ENCODE results near the gene FAM110A.
A peak's percentile ranks its signal among the peaks of the same experiment; 100 is the strongest.

Gene FAM110A

GRCh38 chr20:858011-858410 lies 24.5 kb downstream of the FAM110A start:
- H3K27ac ChIP-seq (replicated peaks; ENCODE audit: low read length): no peak overlapping the region
- H3K4ac ChIP-seq (ENCODE audit: low read length): no peak overlapping the region
- H3K18ac ChIP-seq (ENCODE audit: low read length): peak overlapping the region; percentile 9
- H3K23ac ChIP-seq (ENCODE audit: low read depth, low read length, poor library complexity): no peak overlapping the region
- no peaks in the 10 kb centered on the region for H3K36me3 ChIP-seq (replicated peaks in 1 of 2; ENCODE audit: control insufficient read depth in 2 of 2, insufficient read depth in 2 of 2, low read length in 2 of 2)
- H2AK5ac ChIP-seq (ENCODE audit: low read depth, low read length): no peak overlapping the region
- H3K27me3 ChIP-seq (ENCODE audit: control insufficient read depth in 3 of 3, insufficient read depth in 3 of 3, low read depth in 1 of 3, low read length in 3 of 3): peaks cover 0 to 4% (median 0%) of the 10 kb centered on the region in 3 experiments
- no peak overlapping the region for H4K91ac ChIP-seq (ENCODE audit: low read depth, low read length, poor library complexity)
- H2BK5ac ChIP-seq (ENCODE audit: low read length): no peak overlapping the region
- no peaks in the 10 kb centered on the region for H3K4me1 ChIP-seq (ENCODE audit: control insufficient read depth in 2 of 2, insufficient read depth in 1 of 2, low read depth in 1 of 2, low read length in 2 of 2)
- no peak overlapping the region for H3K4me3 ChIP-seq (ENCODE audit: low read length in 2 of 2)
- DNase-seq (ENCODE audit: low spot score): no peak
- H4K8ac ChIP-seq (ENCODE audit: low read depth, low read length): no peak overlapping the region
- no peak overlapping the region for H3K4me2 ChIP-seq (ENCODE audit: insufficient read depth, low read length, poor library complexity, severe bottlenecking)
- H2BK120ac ChIP-seq (ENCODE audit: low read depth, low read length): no peak overlapping the region
- no peak overlapping the region for H2BK12ac ChIP-seq (ENCODE audit: low read length)
- no peak overlapping the region for H2BK15ac ChIP-seq (ENCODE audit: low read length)
- no peak overlapping the region for H2AFZ ChIP-seq (ENCODE audit: low read length)
- WGBS, 2 donors (ENCODE audit: extremely low coverage in 2 of 2, insufficient read length in 2 of 2, insufficient replicate concordance in 1 of 2): no CpG with 5 or more reads among the region's 6 CpGs
- H3K79me1 ChIP-seq (ENCODE audit: low read depth, low read length): no peaks in the 10 kb centered on the region
- H3K9me3 ChIP-seq (replicated peaks in 1 of 2; ENCODE audit: control insufficient read depth in 2 of 2, insufficient read depth in 1 of 2, low read depth in 1 of 2, low read length in 2 of 2): no peaks in the 10 kb centered on the region
- H3K9ac ChIP-seq (ENCODE audit: low read depth, low read length, poor library complexity): no peak overlapping the region
- H3K14ac ChIP-seq (ENCODE audit: low read length): no peak overlapping the region

GRCh38 chr20:859751-860231 lies 26.3 kb downstream of the FAM110A start:
- Histone ChIP-seq H3K4me2 (ENCODE audit: insufficient read depth, low read length, poor library complexity, severe bottlenecking) (no peak overlapping the region), H3K4me3 (ENCODE audit: low read length in 2 of 2) (no peak overlapping the region), H3K27me3 (ENCODE audit: control insufficient read depth in 3 of 3, insufficient read depth in 3 of 3, low read depth in 1 of 3, low read length in 3 of 3) (peaks cover 0 to 4% (median 0%) of the 10 kb centered on the region in 3 experiments), H3K4me1 (ENCODE audit: control insufficient read depth in 2 of 2, insufficient read depth in 1 of 2, low read depth in 1 of 2, low read length in 2 of 2) (peaks cover 0 to 6% of the 10 kb centered on the region in 2 donors), H3K27ac (replicated peaks; ENCODE audit: low read length) (no peak overlapping the region), H3K14ac (ENCODE audit: low read length) (no peak overlapping the region), H2BK12ac (ENCODE audit: low read length) (no peak overlapping the region), H3K18ac (ENCODE audit: low read length) (no peak overlapping the region), H2AFZ (ENCODE audit: low read length) (no peak overlapping the region), H4K91ac (ENCODE audit: low read depth, low read length, poor library complexity) (no peak overlapping the region), H3K23ac (ENCODE audit: low read depth, low read length, poor library complexity) (no peak overlapping the region), H3K79me1 (ENCODE audit: low read depth, low read length) (no peaks in the 10 kb centered on the region), H3K9me3 (replicated peaks in 1 of 2; ENCODE audit: control insufficient read depth in 2 of 2, insufficient read depth in 1 of 2, low read depth in 1 of 2, low read length in 2 of 2) (no peaks in the 10 kb centered on the region), H4K8ac (ENCODE audit: low read depth, low read length) (no peak overlapping the region), H2BK5ac (ENCODE audit: low read length) (no peak overlapping the region), H3K9ac (ENCODE audit: low read depth, low read length, poor library complexity) (no peak overlapping the region), H2AK5ac (ENCODE audit: low read depth, low read length) (no peak overlapping the region), H2BK120ac (ENCODE audit: low read depth, low read length) (no peak overlapping the region), H2BK15ac (ENCODE audit: low read length) (no peak overlapping the region), H3K4ac (ENCODE audit: low read length) (no peak overlapping the region), H3K36me3 (replicated peaks in 1 of 2; ENCODE audit: control insufficient read depth in 2 of 2, insufficient read depth in 2 of 2, low read length in 2 of 2) (no peaks in the 10 kb centered on the region)
- no peak for DNase-seq (ENCODE audit: low spot score)
- no CpG with 5 or more reads among the region's 3 CpGs for WGBS, 2 donors (ENCODE audit: extremely low coverage in 2 of 2, insufficient read length in 2 of 2, insufficient replicate concordance in 1 of 2)

DNA sequence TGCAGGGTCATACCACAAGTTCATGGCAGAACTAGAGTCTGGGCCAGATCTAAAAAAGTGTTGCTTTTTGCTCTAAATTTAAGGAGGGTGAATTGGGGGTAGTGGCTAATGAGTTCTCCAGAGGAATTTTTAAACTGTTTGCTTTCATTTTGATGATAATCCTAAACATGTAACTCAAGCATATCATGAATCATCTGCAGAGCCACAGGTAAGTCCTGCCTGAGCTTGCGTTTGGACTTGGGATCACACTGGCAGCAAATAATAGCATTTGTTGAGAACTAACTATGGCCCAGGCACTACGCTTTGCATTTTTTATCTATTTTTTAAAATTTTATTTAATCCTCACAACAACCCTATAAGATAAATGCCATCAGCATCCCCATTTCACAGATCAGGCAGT lies 27.4 kb downstream of the FAM110A start:
- H2AK5ac ChIP-seq (ENCODE audit: low read depth, low read length): no peak overlapping the region
- H3K27me3 ChIP-seq (ENCODE audit: control insufficient read depth in 3 of 3, insufficient read depth in 3 of 3, low read depth in 1 of 3, low read length in 3 of 3): peaks cover 0 to 4% (median 0%) of the 10 kb centered on the region in 3 experiments

DNA sequence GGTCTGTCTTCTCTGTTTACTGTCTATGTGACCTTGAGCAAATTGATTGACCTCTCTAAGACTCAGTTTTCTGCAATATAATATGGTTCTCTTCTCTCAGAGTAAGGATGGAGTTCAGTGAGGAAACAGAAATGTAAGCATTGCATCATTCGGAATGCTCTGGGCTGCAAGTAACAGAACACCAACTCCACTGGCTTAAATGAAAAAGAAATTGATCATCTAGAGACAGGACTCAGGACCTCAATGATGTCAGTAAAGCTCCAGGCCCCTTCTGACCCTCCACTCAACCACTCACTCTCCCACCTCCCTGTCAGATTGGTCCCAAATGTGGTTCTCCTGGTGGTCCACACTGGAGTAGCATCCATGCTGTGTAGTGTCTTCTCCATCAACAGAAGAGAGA lies 31.9 kb downstream of the FAM110A start:
- Histone ChIP-seq H3K23ac (ENCODE audit: low read depth, low read length, poor library complexity) (no peak overlapping the region), H3K14ac (ENCODE audit: low read length) (no peak overlapping the region), H2BK12ac (ENCODE audit: low read length) (no peak overlapping the region), H2BK15ac (ENCODE audit: low read length) (no peak overlapping the region), H2AK5ac (ENCODE audit: low read depth, low read length) (no peak overlapping the region), H3K9me3 (replicated peaks in 1 of 2; ENCODE audit: control insufficient read depth in 2 of 2, insufficient read depth in 1 of 2, low read depth in 1 of 2, low read length in 2 of 2) (no peaks in the 10 kb centered on the region), H3K36me3 (replicated peaks in 1 of 2; ENCODE audit: control insufficient read depth in 2 of 2, insufficient read depth in 2 of 2, low read length in 2 of 2) (no peaks in the 10 kb centered on the region), H3K27ac (replicated peaks; ENCODE audit: low read length) (no peak overlapping the region), H3K9ac (ENCODE audit: low read depth, low read length, poor library complexity) (no peak overlapping the region), H4K8ac (ENCODE audit: low read depth, low read length) (no peak overlapping the region), H3K4me1 (ENCODE audit: control insufficient read depth in 2 of 2, insufficient read depth in 1 of 2, low read depth in 1 of 2, low read length in 2 of 2) (peaks cover 0 to 6% of the 10 kb centered on the region in 2 donors), H2AFZ (ENCODE audit: low read length) (no peak overlapping the region), H3K4me3 (ENCODE audit: low read length in 2 of 2) (no peak overlapping the region), H3K27me3 (ENCODE audit: control insufficient read depth in 3 of 3, insufficient read depth in 3 of 3, low read depth in 1 of 3, low read length in 3 of 3) (peaks cover 0 to 4% (median 0%) of the 10 kb centered on the region in 3 experiments), H4K91ac (ENCODE audit: low read depth, low read length, poor library complexity) (no peak overlapping the region), H2BK120ac (ENCODE audit: low read depth, low read length) (no peak overlapping the region), H3K18ac (ENCODE audit: low read length) (no peak overlapping the region), H3K79me1 (ENCODE audit: low read depth, low read length) (no peaks in the 10 kb centered on the region), H2BK5ac (ENCODE audit: low read length) (no peak overlapping the region), H3K4me2 (ENCODE audit: insufficient read depth, low read length, poor library complexity, severe bottlenecking) (no peak overlapping the region), H3K4ac (ENCODE audit: low read length) (no peak overlapping the region)
- no CpG with 5 or more reads among the region's 1 CpG for WGBS, 2 donors (ENCODE audit: extremely low coverage in 2 of 2, insufficient read length in 2 of 2, insufficient replicate concordance in 1 of 2)
- DNase-seq (ENCODE audit: low spot score): no peak

More for the DNA sequence above, 27.4 kb downstream of the FAM110A start:
- no peak overlapping the region for H3K9ac ChIP-seq (ENCODE audit: low read depth, low read length, poor library complexity)
- no peak overlapping the region for H3K23ac ChIP-seq (ENCODE audit: low read depth, low read length, poor library complexity)
- H3K27ac ChIP-seq (replicated peaks; ENCODE audit: low read length): no peak overlapping the region
- H2BK12ac ChIP-seq (ENCODE audit: low read length): no peak overlapping the region
- H3K79me1 ChIP-seq (ENCODE audit: low read depth, low read length): no peaks in the 10 kb centered on the region
- H2BK120ac ChIP-seq (ENCODE audit: low read depth, low read length): no peak overlapping the region
- H2BK5ac ChIP-seq (ENCODE audit: low read length): no peak overlapping the region
- H4K8ac ChIP-seq (ENCODE audit: low read depth, low read length): no peak overlapping the region
- no peak overlapping the region for H4K91ac ChIP-seq (ENCODE audit: low read depth, low read length, poor library complexity)
- H3K14ac ChIP-seq (ENCODE audit: low read length): no peak overlapping the region
- H3K18ac ChIP-seq (ENCODE audit: low read length): no peak overlapping the region
- WGBS, 2 donors (ENCODE audit: extremely low coverage in 2 of 2, insufficient read length in 2 of 2, insufficient replicate concordance in 1 of 2): no CpG with 5 or more reads among the region's 2 CpGs
- H3K9me3 ChIP-seq (replicated peaks in 1 of 2; ENCODE audit: control insufficient read depth in 2 of 2, insufficient read depth in 1 of 2, low read depth in 1 of 2, low read length in 2 of 2): no peaks in the 10 kb centered on the region
- no peak overlapping the region for H3K4me2 ChIP-seq (ENCODE audit: insufficient read depth, low read length, poor library complexity, severe bottlenecking)
- H3K4me1 ChIP-seq (ENCODE audit: control insufficient read depth in 2 of 2, insufficient read depth in 1 of 2, low read depth in 1 of 2, low read length in 2 of 2): peaks cover 0 to 6% of the 10 kb centered on the region in 2 donors
- no peak for DNase-seq (ENCODE audit: low spot score)
- no peak overlapping the region for H3K4ac ChIP-seq (ENCODE audit: low read length)
- H3K36me3 ChIP-seq (replicated peaks in 1 of 2; ENCODE audit: control insufficient read depth in 2 of 2, insufficient read depth in 2 of 2, low read length in 2 of 2): no peaks in the 10 kb centered on the region
- no peak overlapping the region for H2AFZ ChIP-seq (ENCODE audit: low read length)
- no peak overlapping the region for H2BK15ac ChIP-seq (ENCODE audit: low read length)
- H3K4me3 ChIP-seq (ENCODE audit: low read length in 2 of 2): no peak overlapping the region
